HL-60 (cell line): ENCODE measurements around the gene TTYH3.

ENCODE experiments used
- DNase-seq, 2 experiments: peaks; one replicate each; pipeline ENCODE4 v3.0.0-alpha.2; 2010 to 2020; ENCODE audit warnings: low read depth in 1 of 2, low spot score in 1 of 2
- H3K27ac ChIP-seq: fragments of 250-450 bp; sonication (Bioruptor Pico); replicated peaks from 2 replicates; pipeline ENCODE4 v1.5.1; 2020; ENCODE audit warnings: mild to moderate bottlenecking, moderate library complexity
- H3K27me3 ChIP-seq: fragments of 250-450 bp; sonication (Bioruptor Pico); 2 replicates; pipeline ENCODE4 v1.5.1; 2021; ENCODE audit warnings: mild to moderate bottlenecking, moderate library complexity; ENCODE audit not compliant: insufficient read depth, poor library complexity, severe bottlenecking
- H3K4me3 ChIP-seq: replicated peaks from 2 replicates; pipeline ENCODE4 v1.5.1; 2011; ENCODE audit warnings: mild to moderate bottlenecking, control low read depth, low read length; ENCODE audit not compliant: insufficient read depth
- GABPA ChIP-seq: IDR thresholded peaks from 2 replicates; pipeline ENCODE4 v1.6.1; 2012; ENCODE audit warnings: low read depth
- POLR2AphosphoS5 ChIP-seq: IDR thresholded peaks from 2 replicates; pipeline ENCODE4 v1.6.1; 2012; ENCODE audit warnings: low read depth
- SPI1 ChIP-seq: IDR thresholded peaks from 2 replicates; pipeline ENCODE4 v1.6.1; 2012; ENCODE audit warnings: low read depth, mild to moderate bottlenecking, borderline replicate concordance
- TF ChIP-seq, protein P1 (sequence below): IDR thresholded peaks from one replicate; pipeline ENCODE4 v1.5.1; 2011; ENCODE audit warnings: low read length, control low read depth, inconsistent platforms; ENCODE audit not compliant: insufficient read depth
- TF ChIP-seq, protein P2 (sequence below): IDR thresholded peaks from 2 replicates; pipeline ENCODE4 v1.6.1; 2012; ENCODE audit warnings: low read depth; ENCODE audit not compliant: insufficient replicate concordance

The TTYH3 gene

DNA sequence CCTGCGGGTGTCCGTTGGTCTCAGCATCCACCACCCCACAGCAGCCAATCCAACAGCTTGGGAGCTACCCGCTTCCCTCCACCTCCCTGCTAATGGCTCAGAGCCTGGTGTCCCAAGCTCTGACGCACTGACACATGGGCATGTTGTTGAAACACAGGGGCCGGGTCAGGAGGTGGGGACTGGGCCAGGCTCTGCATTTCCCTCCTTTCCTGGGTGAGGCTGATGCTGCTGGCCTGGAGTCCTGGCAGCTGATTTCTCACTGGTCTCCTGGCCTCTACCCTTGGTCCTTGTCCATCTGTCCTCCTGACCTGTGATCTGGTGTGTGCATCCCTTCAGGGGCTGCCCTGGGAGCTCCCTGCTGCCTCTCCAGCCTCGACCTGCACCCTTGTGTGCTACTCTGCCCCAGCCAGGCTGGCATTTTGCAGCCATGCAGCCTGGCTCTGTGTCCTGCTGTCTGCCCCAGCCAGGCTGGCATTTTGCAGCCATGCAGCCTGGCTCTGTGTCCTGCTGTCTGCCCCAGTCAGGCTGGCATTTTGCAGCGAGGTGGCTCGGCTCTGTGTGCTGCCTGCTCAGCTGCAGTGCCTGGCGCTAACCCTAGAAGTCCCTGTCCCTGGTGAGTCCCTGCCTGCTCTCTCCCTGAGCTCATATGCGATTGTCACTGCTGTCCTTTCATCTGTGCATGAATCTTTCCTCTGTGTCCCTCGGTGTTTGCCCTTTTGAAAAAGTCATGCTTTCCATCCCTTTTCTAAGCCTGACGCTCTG is 70.2 kb downstream of the TTYH3 start:
- H3K27ac ChIP-seq = no peak overlapping the region
- no peak for DNase-seq
- TF ChIP-seq GABPA (no peak), SPI1 (no peak), POLR2AphosphoS5 (no peak)
- TF ChIP-seq, protein P1, sequence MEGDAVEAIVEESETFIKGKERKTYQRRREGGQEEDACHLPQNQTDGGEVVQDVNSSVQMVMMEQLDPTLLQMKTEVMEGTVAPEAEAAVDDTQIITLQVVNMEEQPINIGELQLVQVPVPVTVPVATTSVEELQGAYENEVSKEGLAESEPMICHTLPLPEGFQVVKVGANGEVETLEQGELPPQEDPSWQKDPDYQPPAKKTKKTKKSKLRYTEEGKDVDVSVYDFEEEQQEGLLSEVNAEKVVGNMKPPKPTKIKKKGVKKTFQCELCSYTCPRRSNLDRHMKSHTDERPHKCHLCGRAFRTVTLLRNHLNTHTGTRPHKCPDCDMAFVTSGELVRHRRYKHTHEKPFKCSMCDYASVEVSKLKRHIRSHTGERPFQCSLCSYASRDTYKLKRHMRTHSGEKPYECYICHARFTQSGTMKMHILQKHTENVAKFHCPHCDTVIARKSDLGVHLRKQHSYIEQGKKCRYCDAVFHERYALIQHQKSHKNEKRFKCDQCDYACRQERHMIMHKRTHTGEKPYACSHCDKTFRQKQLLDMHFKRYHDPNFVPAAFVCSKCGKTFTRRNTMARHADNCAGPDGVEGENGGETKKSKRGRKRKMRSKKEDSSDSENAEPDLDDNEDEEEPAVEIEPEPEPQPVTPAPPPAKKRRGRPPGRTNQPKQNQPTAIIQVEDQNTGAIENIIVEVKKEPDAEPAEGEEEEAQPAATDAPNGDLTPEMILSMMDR = no peak
- TF ChIP-seq, protein P2, sequence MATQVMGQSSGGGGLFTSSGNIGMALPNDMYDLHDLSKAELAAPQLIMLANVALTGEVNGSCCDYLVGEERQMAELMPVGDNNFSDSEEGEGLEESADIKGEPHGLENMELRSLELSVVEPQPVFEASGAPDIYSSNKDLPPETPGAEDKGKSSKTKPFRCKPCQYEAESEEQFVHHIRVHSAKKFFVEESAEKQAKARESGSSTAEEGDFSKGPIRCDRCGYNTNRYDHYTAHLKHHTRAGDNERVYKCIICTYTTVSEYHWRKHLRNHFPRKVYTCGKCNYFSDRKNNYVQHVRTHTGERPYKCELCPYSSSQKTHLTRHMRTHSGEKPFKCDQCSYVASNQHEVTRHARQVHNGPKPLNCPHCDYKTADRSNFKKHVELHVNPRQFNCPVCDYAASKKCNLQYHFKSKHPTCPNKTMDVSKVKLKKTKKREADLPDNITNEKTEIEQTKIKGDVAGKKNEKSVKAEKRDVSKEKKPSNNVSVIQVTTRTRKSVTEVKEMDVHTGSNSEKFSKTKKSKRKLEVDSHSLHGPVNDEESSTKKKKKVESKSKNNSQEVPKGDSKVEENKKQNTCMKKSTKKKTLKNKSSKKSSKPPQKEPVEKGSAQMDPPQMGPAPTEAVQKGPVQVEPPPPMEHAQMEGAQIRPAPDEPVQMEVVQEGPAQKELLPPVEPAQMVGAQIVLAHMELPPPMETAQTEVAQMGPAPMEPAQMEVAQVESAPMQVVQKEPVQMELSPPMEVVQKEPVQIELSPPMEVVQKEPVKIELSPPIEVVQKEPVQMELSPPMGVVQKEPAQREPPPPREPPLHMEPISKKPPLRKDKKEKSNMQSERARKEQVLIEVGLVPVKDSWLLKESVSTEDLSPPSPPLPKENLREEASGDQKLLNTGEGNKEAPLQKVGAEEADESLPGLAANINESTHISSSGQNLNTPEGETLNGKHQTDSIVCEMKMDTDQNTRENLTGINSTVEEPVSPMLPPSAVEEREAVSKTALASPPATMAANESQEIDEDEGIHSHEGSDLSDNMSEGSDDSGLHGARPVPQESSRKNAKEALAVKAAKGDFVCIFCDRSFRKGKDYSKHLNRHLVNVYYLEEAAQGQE = no peak
- no peak overlapping the region for H3K4me3 ChIP-seq
- H3K27me3 ChIP-seq = no peaks in the 10 kb centered on the region

DNA sequence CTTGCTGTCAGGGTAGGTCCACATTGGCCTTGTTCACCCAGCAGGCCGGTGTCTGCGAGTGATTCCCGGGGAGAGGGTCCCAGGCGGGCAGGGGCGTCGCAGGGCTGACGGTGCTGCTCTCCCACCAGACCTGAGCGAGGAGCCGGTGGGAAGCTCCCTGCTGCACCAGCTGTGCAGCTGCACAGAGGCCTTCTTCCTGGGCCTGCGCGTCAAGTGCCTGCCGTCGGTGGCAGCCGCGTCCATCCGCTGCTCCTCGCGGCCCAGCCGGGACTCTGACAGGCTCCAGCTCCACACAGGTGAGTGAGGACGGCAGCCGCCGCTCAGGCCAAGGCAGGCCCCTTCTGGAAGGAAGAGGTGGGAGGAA is 70.8 kb downstream of the TTYH3 start:
- Histone ChIP-seq H3K4me3 (no peak overlapping the region), H3K27ac (no peak overlapping the region), H3K27me3 (no peaks in the 10 kb centered on the region)
- TF ChIP-seq GABPA = no peak
- TF ChIP-seq, protein P2 = no peak
- TF ChIP-seq, protein P1 = no peak
- no peak for TF ChIP-seq POLR2AphosphoS5
- TF ChIP-seq SPI1 = no peak
- DNase-seq = no peak

DNA sequence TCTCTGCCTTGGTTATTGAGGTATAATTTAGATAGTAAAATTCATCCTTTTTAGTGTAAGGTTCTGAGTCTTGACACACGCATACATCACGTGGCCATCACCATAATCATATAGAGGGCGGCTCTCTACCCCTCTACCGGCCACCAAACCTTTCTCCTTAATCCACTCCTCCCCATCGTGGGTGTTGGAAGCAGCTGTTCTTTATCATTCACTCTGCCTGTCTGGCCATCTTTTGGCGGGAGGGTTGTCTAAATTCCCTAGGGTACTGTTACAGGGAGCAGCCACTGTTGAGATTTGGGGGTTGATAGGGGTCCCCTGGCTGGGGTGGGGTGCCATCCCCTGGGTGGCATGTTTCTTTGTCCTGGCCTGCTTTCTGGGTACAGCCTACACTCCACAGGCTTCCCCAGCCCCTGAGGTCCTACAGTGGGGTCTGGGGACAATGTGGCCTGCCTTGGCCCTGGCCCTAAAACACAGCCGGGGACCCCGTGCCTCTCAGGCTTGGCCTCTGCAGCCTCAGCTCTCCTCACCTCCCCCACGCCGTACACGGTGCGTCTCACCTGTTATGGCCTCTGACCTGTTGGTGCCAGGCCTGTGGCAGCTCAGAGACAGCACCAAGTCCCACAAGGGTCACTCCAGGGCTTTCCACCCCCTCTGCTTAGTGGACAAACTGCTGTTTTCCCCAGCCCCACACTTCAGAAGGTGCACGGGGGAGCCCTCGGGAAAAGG is 73.7 kb downstream of the TTYH3 start:
- Histone ChIP-seq H3K4me3 (no peak overlapping the region), H3K27me3 (no peaks in the 10 kb centered on the region), H3K27ac (no peak overlapping the region)
- DNase-seq = no peak
- TF ChIP-seq SPI1 = no peak
- TF ChIP-seq POLR2AphosphoS5 = no peak
- TF ChIP-seq GABPA = no peak
- TF ChIP-seq, protein P1 = no peak
- TF ChIP-seq, protein P2 = no peak
